Measurements from ENCODE around the gene SPARCL1.

DNA sequence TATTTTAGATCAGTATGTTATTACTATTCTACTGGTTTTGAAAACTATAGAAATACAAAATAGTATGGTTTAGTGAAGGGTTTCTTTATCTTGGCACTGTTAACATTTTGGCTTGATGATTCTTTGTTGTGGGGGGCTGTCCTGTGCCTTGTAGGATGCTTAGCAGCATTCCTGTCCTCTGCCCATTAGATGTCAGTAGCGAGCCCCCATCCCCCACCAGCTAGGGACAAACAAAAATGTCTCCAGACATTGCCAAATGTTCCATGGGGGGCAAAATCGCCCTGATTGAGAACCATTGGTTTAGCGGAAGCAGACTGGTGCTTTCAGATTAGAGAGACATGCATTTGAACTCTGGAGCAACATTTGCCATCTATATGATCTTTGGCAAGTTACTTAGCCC lies 23.3 kb downstream of the SPARCL1 start:
- TF ChIP-seq, protein P1, sequence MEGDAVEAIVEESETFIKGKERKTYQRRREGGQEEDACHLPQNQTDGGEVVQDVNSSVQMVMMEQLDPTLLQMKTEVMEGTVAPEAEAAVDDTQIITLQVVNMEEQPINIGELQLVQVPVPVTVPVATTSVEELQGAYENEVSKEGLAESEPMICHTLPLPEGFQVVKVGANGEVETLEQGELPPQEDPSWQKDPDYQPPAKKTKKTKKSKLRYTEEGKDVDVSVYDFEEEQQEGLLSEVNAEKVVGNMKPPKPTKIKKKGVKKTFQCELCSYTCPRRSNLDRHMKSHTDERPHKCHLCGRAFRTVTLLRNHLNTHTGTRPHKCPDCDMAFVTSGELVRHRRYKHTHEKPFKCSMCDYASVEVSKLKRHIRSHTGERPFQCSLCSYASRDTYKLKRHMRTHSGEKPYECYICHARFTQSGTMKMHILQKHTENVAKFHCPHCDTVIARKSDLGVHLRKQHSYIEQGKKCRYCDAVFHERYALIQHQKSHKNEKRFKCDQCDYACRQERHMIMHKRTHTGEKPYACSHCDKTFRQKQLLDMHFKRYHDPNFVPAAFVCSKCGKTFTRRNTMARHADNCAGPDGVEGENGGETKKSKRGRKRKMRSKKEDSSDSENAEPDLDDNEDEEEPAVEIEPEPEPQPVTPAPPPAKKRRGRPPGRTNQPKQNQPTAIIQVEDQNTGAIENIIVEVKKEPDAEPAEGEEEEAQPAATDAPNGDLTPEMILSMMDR (IDR thresholded peaks at IDR 0.05; ENCODE audit: extremely low read depth in 1 of 2, insufficient read depth in 1 of 2, low read depth in 1 of 2, low read length in 2 of 2) = peak in 1 of 2 donors; percentile 5
- no peak for TF ChIP-seq MYC (IDR thresholded peaks at IDR 0.05; ENCODE audit: low read depth, low read length)
- no peak for TF ChIP-seq POLR2A (IDR thresholded peaks at IDR 0.05; ENCODE audit: low read depth, low read length)
- TF ChIP-seq FOS (IDR thresholded peaks at IDR 0.05; ENCODE audit: borderline replicate concordance, insufficient read depth, low read length) = no peak
- TF ChIP-seq, protein P2, sequence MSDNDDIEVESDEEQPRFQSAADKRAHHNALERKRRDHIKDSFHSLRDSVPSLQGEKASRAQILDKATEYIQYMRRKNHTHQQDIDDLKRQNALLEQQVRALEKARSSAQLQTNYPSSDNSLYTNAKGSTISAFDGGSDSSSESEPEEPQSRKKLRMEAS (IDR thresholded peaks at IDR 0.05; ENCODE audit: insufficient read depth, insufficient read length) = no peak
- TF ChIP-seq EZH2 (IDR thresholded peaks at IDR 0.05; ENCODE audit: borderline replicate concordance, low read depth, low read length, severe bottlenecking) = no peak
- TF ChIP-seq GATA2 (IDR thresholded peaks at IDR 0.05; ENCODE audit: insufficient read depth, insufficient read length, low read depth, low read length) = no peak
- TF ChIP-seq POLR2AphosphoS5 (IDR thresholded peaks at IDR 0.05; ENCODE audit: insufficient read depth, low read depth, low read length) = no peak
- no peak for TF ChIP-seq JUN (IDR thresholded peaks at IDR 0.05; ENCODE audit: borderline replicate concordance, insufficient read depth, insufficient read length, low read depth)

Measured in endothelial cell of umbilical vein (primary cell).